Activated CD8-positive, alpha-beta memory T cell treated with anti-CD3 and anti-CD28 coated beads for 1 hour (primary cell): ENCODE data around the gene HSBP1L1.
A peak's percentile ranks its signal among the peaks of the same experiment; 100 is the strongest.

Source experiments
- DNase-seq, 2 donors: peaks; one replicate each; pipeline ENCODE4 v3.0.0-alpha.2; 2020; ENCODE audit warnings: low read depth in 1 of 2; ENCODE audit errors: extremely low read depth in 1 of 2

The HSBP1L1 gene

GRCh38 chr18:79964330-79965118 is at the start of gene HSBP1L1:
Gene HSBP1L1, plus strand, starts transcription at chr18:79964643. Its CDS starts 93 bp downstream, at chr18:79964736.
- peak in 1 of 2 donors; percentile 55 for DNase-seq

GRCh38 chr18:79915161-79916127 is 49.0 kb upstream of the HSBP1L1 start:
- no peak for DNase-seq

GRCh38 chr18:79916128-79916494 is 48.3 kb upstream of the HSBP1L1 start:
- no peak for DNase-seq

GRCh38 chr18:79916546-79917168 is 47.8 kb upstream of the HSBP1L1 start:
- no peak for DNase-seq

- DNase-seq = no peak
Observed at GRCh38 chr18:79917169-79917852, 47.1 kb upstream of the HSBP1L1 start.

- no peak for DNase-seq
Observed at GRCh38 chr18:79917853-79918614, 46.4 kb upstream of the HSBP1L1 start.

GRCh38 chr18:79918615-79919011 is 45.8 kb upstream of the HSBP1L1 start:
- DNase-seq = no peak

- DNase-seq = no peak
Observed at GRCh38 chr18:79919089-79919488, 45.4 kb upstream of the HSBP1L1 start.

GRCh38 chr18:79921984-79922965 is 42.2 kb upstream of the HSBP1L1 start:
- DNase-seq = no peak

GRCh38 chr18:79922971-79923411 is 41.5 kb upstream of the HSBP1L1 start:
- DNase-seq = no peak

GRCh38 chr18:79923896-79924585 is 40.4 kb upstream of the HSBP1L1 start:
- no peak for DNase-seq

- no peak for DNase-seq
Observed at GRCh38 chr18:79924814-79925731, 39.4 kb upstream of the HSBP1L1 start.

GRCh38 chr18:79926306-79926705 is 38.1 kb upstream of the HSBP1L1 start:
- no peak for DNase-seq

GRCh38 chr18:79926715-79927606 is 37.5 kb upstream of the HSBP1L1 start:
- no peak for DNase-seq

- DNase-seq = no peak
Observed at GRCh38 chr18:79927607-79928562, 36.6 kb upstream of the HSBP1L1 start.
